Measurements from ENCODE around the gene NUMB.
A peak's percentile ranks its signal among the peaks of the same experiment; 100 is the strongest.

Gene NUMB

DNA sequence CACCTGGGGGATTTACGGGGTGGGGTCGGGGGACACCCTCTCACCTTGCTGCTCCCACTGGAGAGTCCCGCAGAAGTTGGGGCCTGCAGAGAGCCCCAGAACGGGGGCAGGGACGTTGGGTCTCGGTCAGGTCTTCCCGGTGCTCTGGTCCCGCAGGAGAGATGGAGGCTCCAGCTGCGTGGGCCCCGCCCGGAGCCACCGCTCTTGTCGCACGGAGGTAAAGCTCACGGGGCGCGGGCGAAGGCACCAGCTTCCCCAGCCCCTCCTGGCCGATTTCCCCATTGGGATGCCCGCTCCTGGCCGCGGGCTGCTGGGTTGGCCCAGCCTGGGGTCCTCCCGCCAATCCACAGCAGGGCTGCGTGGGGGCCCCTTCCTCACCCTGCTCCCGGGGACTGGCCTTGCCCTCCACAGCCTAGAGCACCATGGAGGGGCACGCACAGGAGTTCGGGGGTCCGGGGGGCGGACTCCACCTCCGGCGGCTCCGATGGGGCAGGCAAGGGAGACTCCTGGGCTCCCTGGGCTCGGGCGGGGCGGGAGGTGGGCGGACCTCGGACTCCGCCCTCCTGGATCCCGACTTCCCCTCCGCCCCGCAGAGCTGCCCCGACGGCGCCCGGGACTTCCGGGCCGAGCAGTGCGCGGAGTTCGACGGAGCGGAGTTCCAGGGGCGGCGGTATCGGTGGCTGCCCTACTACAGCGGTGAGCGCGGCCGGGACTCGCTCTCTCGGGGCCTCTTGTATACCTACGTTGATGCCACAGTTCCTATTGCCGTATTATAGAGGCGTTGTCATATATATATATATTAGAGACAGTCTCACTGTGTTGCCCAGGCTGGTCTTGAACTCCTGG is 212.6 kb downstream of the NUMB start:
- H3K4me1 ChIP-seq (ENCODE audit: control insufficient read depth, insufficient read depth, low read length, poor library complexity, severe bottlenecking) = peaks cover 5% of the 10 kb centered on the region
- H3K36me3 ChIP-seq (ENCODE audit: control insufficient read depth, insufficient read depth, low read length) = no peaks in the 10 kb centered on the region
- H3K9me3 ChIP-seq (ENCODE audit: control insufficient read depth, low read length) = no peaks in the 10 kb centered on the region
- DNase-seq = peak in 2 of 3 donors; percentile 6 to 10
- peaks cover 21% of the 10 kb centered on the region for H3K27me3 ChIP-seq (replicated peaks; ENCODE audit: control insufficient read depth, insufficient read depth, low read length, poor library complexity, severe bottlenecking)
- peak overlapping the region; percentile 60 for H3K4me3 ChIP-seq (ENCODE audit: insufficient read depth, low read depth, low read length, poor library complexity, severe bottlenecking)
- H3K27ac ChIP-seq (ENCODE audit: insufficient read depth, low read length, poor library complexity, severe bottlenecking) = no peak overlapping the region

DNA sequence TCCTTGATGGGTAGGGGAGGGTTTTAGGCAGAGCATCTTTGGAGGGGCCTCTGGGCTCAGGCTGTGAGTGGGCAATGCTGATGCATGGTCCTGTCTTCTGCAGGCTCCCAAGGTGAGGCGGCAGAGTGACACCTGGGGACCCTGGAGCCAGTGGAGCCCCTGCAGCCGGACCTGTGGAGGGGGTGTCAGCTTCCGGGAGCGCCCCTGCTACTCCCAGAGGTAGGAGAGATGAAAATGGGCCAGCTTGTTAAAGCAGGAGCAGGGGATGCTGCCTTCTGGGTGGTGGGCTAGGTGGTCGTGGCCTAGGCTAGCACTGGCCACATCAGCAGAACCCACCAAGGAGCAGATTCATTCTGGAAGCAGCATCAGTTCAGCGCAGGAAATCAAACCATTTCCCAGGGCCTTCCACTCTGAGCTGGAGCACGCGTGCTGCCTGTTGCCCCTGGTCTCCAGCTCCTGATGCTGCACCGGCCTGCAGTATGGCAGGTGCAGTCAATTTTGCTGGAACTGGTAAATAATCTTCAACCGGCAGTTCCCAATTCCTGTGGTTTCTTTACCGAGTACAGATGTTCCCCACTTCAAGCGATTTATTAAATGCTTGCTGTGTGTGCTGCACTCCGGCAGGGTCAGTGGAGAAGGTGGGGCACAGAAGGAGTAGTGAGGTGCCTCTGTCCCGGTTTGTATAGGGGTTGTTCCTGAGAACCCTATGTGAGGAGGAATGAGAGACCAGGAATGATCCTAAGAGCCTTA is 213.6 kb downstream of the NUMB start:
- Histone ChIP-seq H3K9me3 (ENCODE audit: control insufficient read depth, low read length) (no peaks in the 10 kb centered on the region), H3K27me3 (replicated peaks; ENCODE audit: control insufficient read depth, insufficient read depth, low read length, poor library complexity, severe bottlenecking) (peaks cover 25% of the 10 kb centered on the region), H3K4me3 (ENCODE audit: insufficient read depth, low read depth, low read length, poor library complexity, severe bottlenecking) (no peak overlapping the region), H3K27ac (ENCODE audit: insufficient read depth, low read length, poor library complexity, severe bottlenecking) (no peak overlapping the region), H3K36me3 (ENCODE audit: control insufficient read depth, insufficient read depth, low read length) (no peaks in the 10 kb centered on the region), H3K4me1 (ENCODE audit: control insufficient read depth, insufficient read depth, low read length, poor library complexity, severe bottlenecking) (peaks cover 5% of the 10 kb centered on the region)
- no peak for DNase-seq

DNA sequence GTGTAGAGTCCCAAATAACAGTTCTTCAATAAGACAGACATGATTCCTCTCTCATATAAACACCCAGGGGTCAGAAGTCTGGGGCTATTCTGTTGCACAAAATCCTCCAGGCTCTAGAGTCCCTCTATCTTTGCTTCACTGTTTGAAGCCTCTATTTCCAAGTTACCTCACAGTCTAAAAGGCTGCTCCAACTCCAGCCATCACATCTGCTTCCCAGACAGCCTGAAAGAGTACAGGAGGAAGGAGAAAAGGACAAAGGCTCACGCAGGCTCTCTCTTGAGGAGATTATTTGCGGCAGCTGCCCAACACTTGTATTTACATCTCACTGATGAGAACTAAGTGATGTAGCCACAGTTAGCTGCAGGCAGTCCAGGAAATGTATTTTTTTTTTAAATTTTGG is 214.6 kb downstream of the NUMB start:
- Histone ChIP-seq H3K9me3 (ENCODE audit: control insufficient read depth, low read length) (no peaks in the 10 kb centered on the region), H3K4me1 (ENCODE audit: control insufficient read depth, insufficient read depth, low read length, poor library complexity, severe bottlenecking) (peaks cover 5% of the 10 kb centered on the region), H3K36me3 (ENCODE audit: control insufficient read depth, insufficient read depth, low read length) (no peaks in the 10 kb centered on the region), H3K27ac (ENCODE audit: insufficient read depth, low read length, poor library complexity, severe bottlenecking) (no peak overlapping the region), H3K27me3 (replicated peaks; ENCODE audit: control insufficient read depth, insufficient read depth, low read length, poor library complexity, severe bottlenecking) (peaks cover 25% of the 10 kb centered on the region), H3K4me3 (ENCODE audit: insufficient read depth, low read depth, low read length, poor library complexity, severe bottlenecking) (no peak overlapping the region)
- no peak for DNase-seq

- H3K27ac ChIP-seq (ENCODE audit: insufficient read depth, low read length, poor library complexity, severe bottlenecking) = no peak overlapping the region
- H3K9me3 ChIP-seq (ENCODE audit: control insufficient read depth, low read length) = no peaks in the 10 kb centered on the region
- H3K27me3 ChIP-seq (replicated peaks; ENCODE audit: control insufficient read depth, insufficient read depth, low read length, poor library complexity, severe bottlenecking) = peaks cover 27% of the 10 kb centered on the region
- peaks cover 9% of the 10 kb centered on the region for H3K4me1 ChIP-seq (ENCODE audit: control insufficient read depth, insufficient read depth, low read length, poor library complexity, severe bottlenecking)
- no peaks in the 10 kb centered on the region for H3K36me3 ChIP-seq (ENCODE audit: control insufficient read depth, insufficient read depth, low read length)
- DNase-seq = no peak
- no peak overlapping the region for H3K4me3 ChIP-seq (ENCODE audit: insufficient read depth, low read depth, low read length, poor library complexity, severe bottlenecking)
These were observed 215.0 kb downstream of the NUMB start for GRCh38 chr14:73243341-73243740.

- Histone ChIP-seq H3K36me3 (ENCODE audit: control insufficient read depth, insufficient read depth, low read length) (no peaks in the 10 kb centered on the region), H3K27ac (ENCODE audit: insufficient read depth, low read length, poor library complexity, severe bottlenecking) (no peak overlapping the region), H3K4me1 (ENCODE audit: control insufficient read depth, insufficient read depth, low read length, poor library complexity, severe bottlenecking) (peaks cover 16% of the 10 kb centered on the region), H3K9me3 (ENCODE audit: control insufficient read depth, low read length) (no peaks in the 10 kb centered on the region), H3K27me3 (replicated peaks; ENCODE audit: control insufficient read depth, insufficient read depth, low read length, poor library complexity, severe bottlenecking) (peaks cover 34% of the 10 kb centered on the region), H3K4me3 (ENCODE audit: insufficient read depth, low read depth, low read length, poor library complexity, severe bottlenecking) (no peak overlapping the region)
- no peak for DNase-seq
These were observed 215.9 kb downstream of the NUMB start for GRCh38 chr14:73242357-73242901.

DNA sequence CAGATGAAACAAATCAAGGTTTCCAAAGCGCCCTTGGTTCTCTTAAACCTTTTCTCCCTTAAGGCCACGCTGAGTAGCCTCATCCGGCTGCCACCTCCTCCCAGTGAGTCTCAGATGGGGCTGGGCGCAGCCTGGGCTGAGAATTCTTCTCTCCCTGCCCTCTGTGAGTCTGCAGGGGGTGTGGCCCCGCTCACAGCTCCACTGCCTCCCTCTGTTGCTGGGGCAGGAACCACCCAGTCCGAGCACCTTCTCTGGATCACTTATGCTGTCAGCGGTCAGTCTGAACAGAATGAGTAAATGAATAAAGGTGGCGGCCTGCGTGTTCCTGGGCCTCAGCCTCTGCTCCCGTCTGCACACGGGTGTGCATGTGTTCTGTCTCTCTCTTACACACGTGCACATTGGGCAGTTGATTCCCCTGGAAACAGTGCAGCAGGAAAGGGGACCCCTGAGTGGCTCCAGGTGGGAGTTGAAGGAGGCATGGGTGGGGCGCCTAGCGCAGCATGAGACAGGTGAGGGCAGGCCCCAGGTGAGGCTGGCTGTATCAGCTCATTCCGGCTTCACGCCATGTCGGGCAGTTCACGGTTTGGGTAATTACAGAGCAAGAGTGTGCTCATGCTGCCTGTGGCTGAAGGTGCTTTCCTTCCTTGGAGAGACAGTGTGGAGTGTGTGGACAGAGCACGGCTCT is 216.7 kb downstream of the NUMB start:
- H3K4me3 ChIP-seq (ENCODE audit: insufficient read depth, low read depth, low read length, poor library complexity, severe bottlenecking) = no peak overlapping the region
- H3K27me3 ChIP-seq (replicated peaks; ENCODE audit: control insufficient read depth, insufficient read depth, low read length, poor library complexity, severe bottlenecking) = peaks cover 38% of the 10 kb centered on the region
- no peak overlapping the region for H3K27ac ChIP-seq (ENCODE audit: insufficient read depth, low read length, poor library complexity, severe bottlenecking)
- peaks cover 19% of the 10 kb centered on the region for H3K4me1 ChIP-seq (ENCODE audit: control insufficient read depth, insufficient read depth, low read length, poor library complexity, severe bottlenecking)
- H3K9me3 ChIP-seq (ENCODE audit: control insufficient read depth, low read length) = no peaks in the 10 kb centered on the region
- H3K36me3 ChIP-seq (ENCODE audit: control insufficient read depth, insufficient read depth, low read length) = no peaks in the 10 kb centered on the region
- DNase-seq = no peak

DNA sequence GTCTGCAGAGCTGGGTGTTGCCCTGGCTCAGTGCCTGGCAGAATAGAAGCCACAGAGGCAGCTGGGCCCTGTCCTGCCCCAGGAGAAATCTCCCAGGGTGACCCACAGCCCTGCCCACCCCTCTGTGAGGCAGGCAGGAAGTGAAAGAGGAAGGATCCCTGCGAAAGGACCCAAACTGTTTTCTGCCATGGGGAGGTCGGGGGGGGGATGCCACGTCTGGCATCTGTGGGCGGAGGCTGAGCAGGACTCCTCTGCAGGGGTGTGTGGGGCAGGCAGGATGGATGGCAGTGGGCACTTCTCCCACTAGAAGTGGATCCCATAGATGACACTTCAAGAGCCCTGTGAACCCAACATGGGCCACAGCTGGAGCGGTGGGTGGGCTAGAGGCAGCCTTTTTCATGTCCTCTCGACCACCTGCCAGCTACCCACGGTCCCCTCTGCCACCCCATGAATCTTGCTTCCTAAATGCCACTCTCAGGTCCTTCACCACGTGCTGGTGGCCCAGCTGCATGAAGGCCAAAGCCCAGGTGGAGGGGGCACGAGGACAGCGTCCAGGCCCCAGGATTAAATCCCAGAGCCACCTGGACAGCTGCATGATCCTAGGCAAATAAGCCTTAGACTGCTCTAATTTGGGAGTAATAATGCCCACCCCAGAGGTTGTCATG is 217.4 kb downstream of the NUMB start:
- no peak overlapping the region for H3K4me3 ChIP-seq (ENCODE audit: insufficient read depth, low read depth, low read length, poor library complexity, severe bottlenecking)
- peaks cover 16% of the 10 kb centered on the region for H3K4me1 ChIP-seq (ENCODE audit: control insufficient read depth, insufficient read depth, low read length, poor library complexity, severe bottlenecking)
- DNase-seq = no peak
- H3K27me3 ChIP-seq (replicated peaks; ENCODE audit: control insufficient read depth, insufficient read depth, low read length, poor library complexity, severe bottlenecking) = peaks cover 42% of the 10 kb centered on the region
- no peaks in the 10 kb centered on the region for H3K36me3 ChIP-seq (ENCODE audit: control insufficient read depth, insufficient read depth, low read length)
- no peaks in the 10 kb centered on the region for H3K9me3 ChIP-seq (ENCODE audit: control insufficient read depth, low read length)
- no peak overlapping the region for H3K27ac ChIP-seq (ENCODE audit: insufficient read depth, low read length, poor library complexity, severe bottlenecking)

DNA sequence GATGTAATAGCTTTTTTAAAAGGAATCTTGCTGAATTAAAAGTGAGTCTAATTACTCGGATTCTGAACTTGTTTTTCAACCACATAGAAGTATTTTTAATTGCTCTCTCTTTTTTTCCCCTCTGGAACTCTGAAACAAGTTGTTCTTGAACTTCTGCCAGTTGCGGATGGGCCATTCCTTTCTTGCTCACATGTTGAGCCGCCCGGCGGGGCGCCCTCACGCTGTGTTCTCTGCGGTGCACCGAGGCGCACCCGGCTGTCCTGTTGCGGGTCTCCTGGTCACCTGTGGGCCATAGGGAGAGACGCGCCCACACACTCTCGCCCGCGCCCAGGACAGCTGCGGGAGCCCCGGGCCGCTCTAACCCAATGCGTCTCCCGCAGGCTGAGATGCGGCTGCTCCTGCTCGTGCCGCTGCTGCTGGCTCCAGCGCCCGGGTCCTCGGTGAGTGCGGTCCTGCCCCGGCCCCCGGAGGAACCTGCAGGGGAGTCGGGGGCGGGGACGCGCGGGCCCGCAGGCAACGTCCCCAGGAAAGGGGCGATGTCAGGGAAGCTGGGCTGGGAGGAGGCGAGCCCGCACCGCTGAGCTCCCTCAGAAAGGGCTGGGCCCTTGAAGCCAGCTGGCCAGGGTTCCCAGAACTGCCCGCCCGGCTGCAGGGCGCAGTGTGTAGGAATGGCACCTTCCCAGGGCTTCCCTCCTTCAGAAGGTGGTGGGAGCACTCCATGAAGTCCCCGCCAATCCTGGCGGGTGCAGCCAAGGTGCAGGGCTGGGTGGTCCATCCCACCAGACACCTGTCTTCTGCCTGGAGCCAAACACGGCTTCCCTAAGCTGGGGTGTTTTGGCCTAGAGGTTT is 218.7 kb downstream of the NUMB start:
- no peaks in the 10 kb centered on the region for H3K36me3 ChIP-seq (ENCODE audit: control insufficient read depth, insufficient read depth, low read length)
- H3K9me3 ChIP-seq (ENCODE audit: control insufficient read depth, low read length) = no peaks in the 10 kb centered on the region
- peaks cover 35% of the 10 kb centered on the region for H3K27me3 ChIP-seq (replicated peaks; ENCODE audit: control insufficient read depth, insufficient read depth, low read length, poor library complexity, severe bottlenecking)
- H3K4me1 ChIP-seq (ENCODE audit: control insufficient read depth, insufficient read depth, low read length, poor library complexity, severe bottlenecking) = peaks cover 14% of the 10 kb centered on the region
- no peak overlapping the region for H3K4me3 ChIP-seq (ENCODE audit: insufficient read depth, low read depth, low read length, poor library complexity, severe bottlenecking)
- H3K27ac ChIP-seq (ENCODE audit: insufficient read depth, low read length, poor library complexity, severe bottlenecking) = no peak overlapping the region
- DNase-seq = no peak

DNA sequence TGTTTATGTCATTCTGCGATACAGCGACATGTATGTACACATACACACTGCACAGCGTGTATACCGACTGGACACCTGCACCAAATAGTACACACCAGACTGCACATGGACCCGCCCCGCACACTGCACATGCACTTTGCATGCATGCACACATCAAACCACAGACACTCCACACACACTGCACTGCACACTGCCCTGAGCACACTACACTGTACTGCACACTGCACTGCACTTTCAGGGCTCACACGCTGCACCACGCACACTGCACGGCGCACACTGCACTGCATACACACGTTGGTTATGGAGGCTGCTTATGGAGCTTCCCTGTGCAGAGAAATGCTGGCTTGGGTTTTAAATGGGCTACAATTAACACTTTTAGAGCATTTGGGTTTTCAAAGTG is 219.4 kb downstream of the NUMB start:
- H3K27ac ChIP-seq (ENCODE audit: insufficient read depth, low read length, poor library complexity, severe bottlenecking) = no peak overlapping the region
- H3K9me3 ChIP-seq (ENCODE audit: control insufficient read depth, low read length) = no peaks in the 10 kb centered on the region
- peaks cover 35% of the 10 kb centered on the region for H3K27me3 ChIP-seq (replicated peaks; ENCODE audit: control insufficient read depth, insufficient read depth, low read length, poor library complexity, severe bottlenecking)
- H3K4me1 ChIP-seq (ENCODE audit: control insufficient read depth, insufficient read depth, low read length, poor library complexity, severe bottlenecking) = peaks cover 14% of the 10 kb centered on the region
- H3K4me3 ChIP-seq (ENCODE audit: insufficient read depth, low read depth, low read length, poor library complexity, severe bottlenecking) = no peak overlapping the region
- no peak for DNase-seq
- H3K36me3 ChIP-seq (ENCODE audit: control insufficient read depth, insufficient read depth, low read length) = no peaks in the 10 kb centered on the region

Data from effector memory CD4-positive, alpha-beta T cell (primary cell).